ENCODE data around the gene CAMSAP3.

Gene CAMSAP3

DNA sequence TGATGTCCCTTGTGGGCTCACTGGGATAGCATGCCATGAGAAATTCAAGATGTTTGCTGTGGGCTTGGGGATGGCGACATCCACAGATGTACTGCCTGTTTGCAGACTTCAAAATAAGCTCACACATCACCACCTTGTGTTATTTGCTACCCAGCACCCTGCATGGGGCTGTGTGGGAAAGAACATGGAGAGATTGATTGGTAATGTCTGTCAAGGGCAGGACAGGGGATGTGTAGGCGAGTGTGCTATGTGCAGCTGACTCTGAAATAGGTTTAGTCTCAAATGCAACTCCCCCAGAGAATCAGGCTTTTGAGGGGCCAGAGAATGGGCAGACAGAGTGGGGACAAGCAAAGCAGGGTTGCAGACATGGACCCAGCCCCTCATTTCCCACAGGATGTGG is 35.4 kb upstream of the CAMSAP3 start:
- no peak overlapping the region for H3K4me3 ChIP-seq (ENCODE audit: low read depth, low read length)
- H2AFZ ChIP-seq: no peak overlapping the region
- no peaks in the 10 kb centered on the region for H3K27me3 ChIP-seq (ENCODE audit: control insufficient read depth, insufficient read depth, low read length)
- H3K4me2 ChIP-seq (ENCODE audit: low read length): no peak overlapping the region
- no peaks in the 10 kb centered on the region for H3K9me3 ChIP-seq (ENCODE audit: control insufficient read depth, low read length)
- H3K9ac ChIP-seq: no peak overlapping the region
- no peak for TF ChIP-seq CTCF (IDR thresholded peaks at IDR 0.05)
- no peaks in the 10 kb centered on the region for H3K36me3 ChIP-seq (ENCODE audit: control insufficient read depth, insufficient read depth, low read length)
- H3K4me1 ChIP-seq: no peaks in the 10 kb centered on the region
- no peaks in the 10 kb centered on the region for H3K79me2 ChIP-seq
- no peak overlapping the region for H3K27ac ChIP-seq

GRCh38 chr19:7561325-7561724 is 34.3 kb upstream of the CAMSAP3 start:
- H3K9ac ChIP-seq: no peak overlapping the region
- H3K4me2 ChIP-seq (ENCODE audit: low read length): no peak overlapping the region
- no peak for TF ChIP-seq CTCF (IDR thresholded peaks at IDR 0.05)
- H3K79me2 ChIP-seq: no peaks in the 10 kb centered on the region
- H3K9me3 ChIP-seq (ENCODE audit: control insufficient read depth, low read length): no peaks in the 10 kb centered on the region
- H3K4me3 ChIP-seq (ENCODE audit: low read depth, low read length): no peak overlapping the region
- no peaks in the 10 kb centered on the region for H3K36me3 ChIP-seq (ENCODE audit: control insufficient read depth, insufficient read depth, low read length)
- no peaks in the 10 kb centered on the region for H3K27me3 ChIP-seq (ENCODE audit: control insufficient read depth, insufficient read depth, low read length)
- no peaks in the 10 kb centered on the region for H3K4me1 ChIP-seq
- no peak overlapping the region for H2AFZ ChIP-seq
- no peak overlapping the region for H3K27ac ChIP-seq

GRCh38 chr19:7562646-7563393 is 32.8 kb upstream of the CAMSAP3 start:
- no peaks in the 10 kb centered on the region for H3K36me3 ChIP-seq (ENCODE audit: control insufficient read depth, insufficient read depth, low read length)
- H3K9me3 ChIP-seq (ENCODE audit: control insufficient read depth, low read length): no peaks in the 10 kb centered on the region
- H3K4me1 ChIP-seq: no peaks in the 10 kb centered on the region
- no peaks in the 10 kb centered on the region for H3K79me2 ChIP-seq
- H3K4me3 ChIP-seq (ENCODE audit: low read depth, low read length): no peak overlapping the region
- no peak overlapping the region for H2AFZ ChIP-seq
- no peak for TF ChIP-seq CTCF (IDR thresholded peaks at IDR 0.05)
- H3K9ac ChIP-seq: no peak overlapping the region
- H3K27ac ChIP-seq: no peak overlapping the region
- H3K27me3 ChIP-seq (ENCODE audit: control insufficient read depth, insufficient read depth, low read length): no peaks in the 10 kb centered on the region
- no peak overlapping the region for H3K4me2 ChIP-seq (ENCODE audit: low read length)

- no peak overlapping the region for H2AFZ ChIP-seq
- H3K4me3 ChIP-seq (ENCODE audit: low read depth, low read length): no peak overlapping the region
- H3K36me3 ChIP-seq (ENCODE audit: control insufficient read depth, insufficient read depth, low read length): no peaks in the 10 kb centered on the region
- no peak overlapping the region for H3K9ac ChIP-seq
- H3K9me3 ChIP-seq (ENCODE audit: control insufficient read depth, low read length): no peaks in the 10 kb centered on the region
- H3K4me2 ChIP-seq (ENCODE audit: low read length): no peak overlapping the region
- no peaks in the 10 kb centered on the region for H3K79me2 ChIP-seq
- no peak overlapping the region for H3K27ac ChIP-seq
- no peak for TF ChIP-seq CTCF (IDR thresholded peaks at IDR 0.05)
- H3K27me3 ChIP-seq (ENCODE audit: control insufficient read depth, insufficient read depth, low read length): no peaks in the 10 kb centered on the region
- H3K4me1 ChIP-seq: no peaks in the 10 kb centered on the region
These were observed 30.8 kb upstream of the CAMSAP3 start for GRCh38 chr19:7564866-7565265.

- Histone ChIP-seq H3K27ac (no peak overlapping the region), H2AFZ (no peak overlapping the region), H3K27me3 (ENCODE audit: control insufficient read depth, insufficient read depth, low read length) (no peaks in the 10 kb centered on the region), H3K9me3 (ENCODE audit: control insufficient read depth, low read length) (no peaks in the 10 kb centered on the region), H3K4me2 (ENCODE audit: low read length) (no peak overlapping the region), H3K36me3 (ENCODE audit: control insufficient read depth, insufficient read depth, low read length) (no peaks in the 10 kb centered on the region), H3K4me3 (ENCODE audit: low read depth, low read length) (no peak overlapping the region), H3K9ac (no peak overlapping the region), H3K4me1 (no peaks in the 10 kb centered on the region), H3K79me2 (no peaks in the 10 kb centered on the region)
- TF ChIP-seq CTCF (IDR thresholded peaks at IDR 0.05): no peak
These were observed 30.3 kb upstream of the CAMSAP3 start for GRCh38 chr19:7565332-7565731.
